HG03064 (cell line): ENCODE results near the gene CYP4F2.
"Not testable (repeated sequence)": the region's sequence is repeated elsewhere in the genome, so short reads cannot be mapped to it uniquely, and the experiment has no call there.

ENCODE experiments used
- ATAC-seq: cut with Tn5 transposase; IDR thresholded peaks from one replicate; pipeline ENCODE4 v1.9.1; 2021; ENCODE audit warnings: low read depth; ENCODE audit not compliant: unreplicated experiment

Gene CYP4F2, protein sequence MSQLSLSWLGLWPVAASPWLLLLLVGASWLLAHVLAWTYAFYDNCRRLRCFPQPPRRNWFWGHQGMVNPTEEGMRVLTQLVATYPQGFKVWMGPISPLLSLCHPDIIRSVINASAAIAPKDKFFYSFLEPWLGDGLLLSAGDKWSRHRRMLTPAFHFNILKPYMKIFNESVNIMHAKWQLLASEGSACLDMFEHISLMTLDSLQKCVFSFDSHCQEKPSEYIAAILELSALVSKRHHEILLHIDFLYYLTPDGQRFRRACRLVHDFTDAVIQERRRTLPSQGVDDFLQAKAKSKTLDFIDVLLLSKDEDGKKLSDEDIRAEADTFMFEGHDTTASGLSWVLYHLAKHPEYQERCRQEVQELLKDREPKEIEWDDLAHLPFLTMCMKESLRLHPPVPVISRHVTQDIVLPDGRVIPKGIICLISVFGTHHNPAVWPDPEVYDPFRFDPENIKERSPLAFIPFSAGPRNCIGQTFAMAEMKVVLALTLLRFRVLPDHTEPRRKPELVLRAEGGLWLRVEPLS

DNA sequence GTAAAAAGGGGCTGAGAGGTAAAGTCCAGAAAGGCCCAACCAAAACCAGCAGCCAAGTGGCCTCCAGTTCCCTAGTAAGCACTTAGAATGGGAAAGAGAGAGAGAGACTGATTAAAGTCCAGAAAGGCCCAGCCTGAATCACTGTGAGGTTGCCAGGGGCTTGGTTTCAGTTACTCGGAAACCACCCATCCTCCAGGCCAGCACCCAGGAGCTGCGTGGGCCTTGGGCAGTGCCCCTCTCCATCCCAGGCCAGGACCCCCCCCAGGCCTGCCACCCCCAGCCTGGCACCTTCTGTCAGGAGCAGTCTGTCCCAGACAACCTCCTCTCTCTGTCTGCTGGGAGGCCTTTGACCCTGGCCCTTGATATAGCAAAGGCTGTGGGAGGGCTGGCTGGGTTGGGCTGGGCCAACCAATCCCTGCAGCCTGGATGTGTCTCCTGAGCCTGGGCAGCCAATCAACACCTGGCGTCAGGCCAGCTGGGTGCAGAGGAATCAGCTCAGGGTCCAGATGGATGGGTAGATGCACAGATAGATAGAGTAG, at the start of gene CYP4F2:
Gene CYP4F2, minus strand, starts transcription at position 337 of the 539 bp plus-strand sequence. CDS start 463 bp downstream, outside the sequence.
- no peak for ATAC-seq

DNA sequence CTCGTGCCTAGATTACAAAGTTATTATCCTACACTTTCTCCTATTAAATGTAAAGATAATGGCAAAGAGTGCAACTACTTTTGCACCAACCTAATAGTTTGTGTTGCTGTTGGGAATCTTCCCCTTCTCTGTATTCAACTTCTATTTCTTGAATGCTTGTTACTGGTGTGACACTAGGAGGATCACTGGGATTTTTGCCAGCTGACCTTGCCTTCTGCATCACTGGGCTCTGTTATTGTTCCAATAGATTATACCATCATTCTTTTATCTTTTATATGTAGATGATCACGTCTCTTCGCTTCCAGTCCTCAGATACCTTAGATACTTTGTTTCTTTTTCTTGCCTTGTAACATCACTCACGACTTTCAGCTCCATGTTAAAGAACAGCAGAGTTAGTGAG, 47.4 kb upstream of the CYP4F2 start:
- ATAC-seq = no peak

DNA sequence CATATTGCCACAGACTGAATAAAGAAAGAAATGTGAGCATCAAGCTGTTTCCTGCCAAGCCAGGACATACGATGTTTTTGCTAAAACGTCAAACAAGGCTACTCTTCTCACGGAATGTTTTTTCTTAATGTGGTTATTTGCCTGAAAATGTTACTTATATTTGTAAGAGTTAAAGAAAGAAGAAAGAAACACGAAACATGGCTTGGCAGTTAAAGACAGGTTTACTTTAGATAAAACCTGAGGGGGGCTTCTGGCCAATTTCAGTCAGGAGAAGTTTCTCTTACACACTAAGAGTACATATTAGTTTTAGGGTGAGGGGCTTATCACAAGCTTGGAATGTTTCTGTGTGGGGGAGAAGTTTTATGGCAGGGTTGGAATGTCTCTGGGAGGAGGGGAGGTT, 46.5 kb upstream of the CYP4F2 start:
- no peak for ATAC-seq

DNA sequence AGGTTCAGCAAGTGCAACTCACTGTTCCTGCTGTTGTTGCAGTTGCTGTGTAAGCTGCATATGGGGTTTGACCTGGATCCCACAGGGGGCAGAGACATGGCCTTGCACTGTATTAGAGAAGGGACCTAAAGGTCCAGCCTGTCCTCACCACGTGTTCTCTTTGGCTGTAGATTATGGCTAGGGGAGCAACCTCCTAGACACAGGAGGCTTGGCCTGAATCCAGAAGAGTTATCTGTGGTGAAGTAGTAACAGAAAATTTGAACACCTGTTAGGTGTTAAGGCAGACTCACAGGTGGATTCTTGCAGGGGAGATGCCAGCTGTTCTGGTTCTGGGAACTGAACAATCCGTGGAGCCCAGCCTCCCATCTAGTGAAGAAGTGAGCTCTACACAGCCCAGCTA, 39.9 kb upstream of the CYP4F2 start:
- no peak for ATAC-seq

DNA sequence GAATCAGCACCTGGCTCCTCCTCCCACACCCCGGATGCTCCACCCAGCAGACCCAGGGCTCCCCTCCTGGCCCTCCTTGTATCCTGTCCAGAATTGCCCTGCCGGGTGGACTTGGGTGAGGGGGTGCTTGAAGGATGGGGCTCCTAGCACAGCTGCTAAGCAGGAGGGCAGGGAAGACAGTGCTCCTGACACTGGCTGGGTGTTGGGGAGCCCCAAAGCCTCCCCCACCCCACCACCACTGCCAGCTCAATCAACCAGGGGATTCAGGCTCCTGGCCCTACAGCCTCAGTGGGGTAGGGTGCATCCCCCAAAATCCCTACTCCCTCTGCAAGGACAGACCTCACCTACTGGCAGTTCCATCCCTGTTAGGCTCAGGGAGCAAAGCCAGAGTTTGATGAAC, 39.1 kb upstream of the CYP4F2 start:
- ATAC-seq = no peak

DNA sequence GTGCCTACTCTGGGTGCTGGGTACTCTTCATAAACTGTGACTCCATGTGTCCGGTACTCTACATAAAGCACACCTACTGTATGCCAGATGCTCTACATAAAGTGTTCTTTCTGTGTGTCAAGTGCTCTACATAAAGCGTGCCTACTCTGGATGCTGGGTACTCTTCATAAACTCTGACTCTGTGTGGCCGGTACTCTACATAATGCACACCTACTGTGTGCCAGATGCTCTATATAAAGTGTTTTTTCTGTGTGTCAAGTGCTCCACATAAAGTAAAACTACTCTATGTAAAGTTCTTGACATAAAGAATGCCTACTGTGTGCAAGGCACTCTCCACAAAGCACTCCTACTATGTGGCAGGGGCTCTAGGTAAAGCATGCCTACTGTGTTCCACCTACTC, 38.3 kb upstream of the CYP4F2 start:
- ATAC-seq = no peak

DNA sequence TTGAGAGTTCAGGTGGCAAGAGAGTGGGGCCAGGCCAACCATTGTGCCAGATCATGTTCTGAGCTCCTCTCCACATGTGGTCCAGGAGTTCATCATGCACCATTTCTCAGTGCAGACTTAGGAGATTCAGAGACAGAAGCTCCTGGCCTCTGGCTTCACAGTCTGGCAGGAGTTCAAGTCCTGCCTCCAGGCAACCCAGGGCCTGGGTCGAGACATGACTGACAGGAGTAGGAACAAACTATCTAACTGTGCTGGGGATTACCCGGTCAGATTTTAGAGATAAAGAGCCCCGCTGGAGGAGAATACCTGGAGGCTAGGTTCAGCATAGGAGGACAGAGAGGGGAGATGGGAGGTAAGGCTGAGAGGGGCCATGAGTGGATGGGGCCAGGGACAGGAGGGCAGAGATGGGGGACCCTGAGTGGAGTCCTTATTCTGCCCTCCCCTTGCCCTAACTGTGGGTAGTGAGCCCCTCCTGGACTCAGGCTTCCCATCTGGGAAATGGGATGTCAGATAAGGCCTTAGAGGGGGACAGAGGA, 37.4 kb upstream of the CYP4F2 start:
- ATAC-seq = no peak

DNA sequence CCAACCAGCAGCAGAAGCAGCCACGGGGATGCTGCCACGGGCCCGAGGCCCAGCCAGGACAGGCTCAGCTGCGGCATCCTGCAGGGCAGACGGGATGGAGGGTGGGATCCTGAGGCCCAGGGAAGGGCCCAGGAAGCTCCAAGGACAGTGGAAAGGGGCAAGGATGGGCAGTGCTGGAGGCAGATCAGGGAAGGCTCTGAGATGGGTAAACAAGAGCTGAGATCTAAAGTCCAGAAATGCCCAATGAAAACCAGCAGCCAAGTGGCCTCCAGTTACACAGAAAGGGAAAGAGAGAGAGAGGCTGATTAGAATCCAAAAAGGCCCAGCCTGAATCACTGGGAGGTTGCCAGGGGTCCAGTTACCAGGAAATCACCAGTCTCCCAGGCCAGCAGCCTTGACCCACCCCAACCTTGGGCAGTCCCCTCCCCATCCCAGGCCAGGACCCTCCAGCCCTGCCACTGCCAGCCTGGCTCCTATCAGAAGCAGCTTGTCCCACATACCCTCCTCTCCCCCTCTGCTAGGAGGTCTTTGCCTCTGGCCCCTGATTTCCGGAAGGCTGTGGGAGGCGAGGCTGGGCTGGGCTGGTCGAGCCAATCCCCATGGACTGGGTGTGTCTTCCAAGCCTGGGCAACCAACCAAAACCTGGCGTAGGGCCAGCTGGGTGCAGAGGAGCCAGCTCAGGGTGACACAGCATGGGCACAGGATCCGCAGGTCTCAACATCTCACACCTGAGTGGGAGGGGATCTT, 36.6 kb upstream of the CYP4F2 start, which contains the start of gene CYP4F11:
Gene CYP4F11, minus strand, starts transcription at position 198 of the 747 bp plus-strand sequence. Its CDS starts 121 bp downstream, at position 77.
- no peak for ATAC-seq

DNA sequence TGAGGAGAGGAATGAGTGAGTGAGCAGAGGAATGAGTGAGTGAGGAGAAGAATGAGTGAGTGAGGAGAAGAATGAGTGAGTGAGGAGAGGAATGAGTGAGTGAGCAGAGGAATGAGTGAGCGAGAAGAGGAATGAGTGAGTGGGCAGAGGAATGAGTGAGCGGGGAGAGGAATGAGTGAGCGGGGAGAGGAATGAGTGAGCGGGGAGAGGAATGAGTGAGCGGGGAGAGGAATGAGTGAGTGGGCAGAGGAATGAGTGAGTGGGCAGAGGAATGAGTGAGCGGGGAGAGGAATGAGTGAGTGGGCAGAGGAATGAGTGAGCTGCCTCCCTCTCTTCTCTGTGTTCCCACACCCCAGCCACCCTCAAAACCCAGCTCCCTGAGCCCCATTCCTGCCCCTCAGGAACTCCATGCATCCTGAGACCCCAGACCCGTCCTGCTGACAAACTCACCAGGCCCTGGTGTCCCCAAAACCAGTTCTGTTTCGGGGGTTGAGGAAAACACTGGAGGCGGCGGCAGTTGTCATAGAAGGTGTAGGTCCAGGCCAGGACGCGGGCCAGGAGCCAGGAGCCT, 36.0 kb upstream of the CYP4F2 start:
- not testable (repeated sequence) for ATAC-seq

DNA sequence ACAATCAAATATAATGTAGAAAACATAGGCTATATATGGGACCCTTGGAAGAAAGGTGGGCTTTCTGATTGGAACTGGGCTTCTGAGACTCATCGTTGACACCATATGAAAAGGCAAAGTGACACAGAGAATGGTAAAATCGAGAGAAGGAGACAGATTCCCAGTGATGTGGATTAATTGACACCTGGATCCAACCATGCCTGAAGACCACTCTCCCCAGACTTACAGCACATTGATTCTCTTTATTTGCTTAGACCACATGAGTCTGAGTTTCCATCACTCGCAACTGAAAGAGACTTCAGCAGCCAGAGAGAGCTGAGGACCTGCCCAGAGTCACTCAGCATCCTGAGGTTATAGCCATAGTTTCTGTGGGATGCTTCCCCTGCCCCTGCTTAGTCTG, 30.4 kb upstream of the CYP4F2 start:
- ATAC-seq = no peak

DNA sequence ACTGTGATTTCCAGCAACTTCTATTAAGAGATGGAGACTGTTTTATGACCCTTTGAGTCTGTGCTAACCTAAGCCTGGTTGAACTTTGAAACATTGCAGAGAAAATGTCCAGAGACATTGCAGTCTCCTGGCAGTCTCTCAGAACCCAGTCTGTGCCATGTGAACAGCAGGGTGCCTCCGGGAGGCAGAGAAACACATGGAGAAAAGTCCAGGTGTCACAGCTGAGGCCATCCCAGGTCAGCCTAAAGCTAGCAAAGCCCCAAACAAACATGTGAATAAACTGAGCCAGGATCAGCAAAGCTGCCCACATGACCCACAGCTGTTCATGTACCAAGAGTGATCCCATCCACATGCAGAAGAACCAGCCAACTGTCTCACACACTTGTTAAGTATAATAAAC, 28.6 kb upstream of the CYP4F2 start:
- no peak for ATAC-seq

DNA sequence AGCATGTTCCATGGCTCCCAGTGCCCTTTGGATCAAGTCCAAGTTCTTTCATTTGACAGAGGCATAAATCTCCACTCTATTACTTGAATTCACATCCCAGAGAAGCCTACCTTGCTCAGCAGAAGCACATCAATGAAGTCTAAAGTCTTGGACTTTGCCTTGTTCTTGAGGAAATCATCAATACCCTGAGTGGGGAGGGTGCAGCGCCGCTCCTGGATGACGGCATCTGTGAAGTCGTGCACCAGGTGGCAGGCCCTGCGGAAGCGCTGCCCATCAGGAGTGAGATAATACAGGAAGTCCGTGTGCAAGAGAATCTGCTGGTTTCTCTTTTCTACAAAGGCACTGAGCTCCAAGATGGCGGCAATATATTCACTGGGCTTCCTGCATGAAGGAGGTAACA, 25.8 kb upstream of the CYP4F2 start:
- no peak for ATAC-seq

DNA sequence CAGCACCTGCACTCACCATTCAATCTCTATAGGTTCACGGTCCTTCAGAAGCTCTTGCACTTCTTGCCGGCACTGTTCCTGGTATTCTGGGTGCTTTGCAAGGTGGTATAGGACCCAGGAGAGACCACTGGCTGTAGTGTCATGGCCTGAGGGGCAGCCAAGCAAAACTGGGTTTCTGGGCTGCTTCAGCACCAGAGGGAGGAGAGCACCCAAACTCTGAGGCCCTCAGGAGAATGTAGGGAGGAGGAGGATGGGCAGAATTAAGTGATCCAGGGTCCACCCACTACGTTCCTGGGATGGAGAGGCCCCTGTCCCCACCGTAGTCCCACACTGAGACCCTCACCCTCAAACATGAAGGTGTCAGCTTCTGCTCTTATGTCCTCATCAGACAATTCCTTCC, 24.1 kb upstream of the CYP4F2 start:
- ATAC-seq = no peak

DNA sequence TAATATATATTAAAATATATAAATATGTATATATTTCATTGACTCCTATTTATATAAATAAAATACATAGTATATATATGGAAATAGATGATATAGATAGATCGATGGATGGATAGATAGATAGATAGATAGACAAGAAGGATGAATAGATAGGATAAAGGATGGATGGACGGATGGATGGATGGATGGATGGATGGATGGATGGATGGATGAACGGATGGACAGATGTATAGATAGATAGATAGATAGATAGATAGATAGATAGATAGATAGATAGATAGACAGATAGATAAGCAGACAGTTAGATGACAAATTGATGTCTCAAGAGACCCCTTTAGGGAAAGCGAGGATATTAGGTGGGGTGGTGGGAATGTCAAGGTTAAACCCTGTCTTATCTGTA, 21.4 kb upstream of the CYP4F2 start:
- ATAC-seq = no peak

DNA sequence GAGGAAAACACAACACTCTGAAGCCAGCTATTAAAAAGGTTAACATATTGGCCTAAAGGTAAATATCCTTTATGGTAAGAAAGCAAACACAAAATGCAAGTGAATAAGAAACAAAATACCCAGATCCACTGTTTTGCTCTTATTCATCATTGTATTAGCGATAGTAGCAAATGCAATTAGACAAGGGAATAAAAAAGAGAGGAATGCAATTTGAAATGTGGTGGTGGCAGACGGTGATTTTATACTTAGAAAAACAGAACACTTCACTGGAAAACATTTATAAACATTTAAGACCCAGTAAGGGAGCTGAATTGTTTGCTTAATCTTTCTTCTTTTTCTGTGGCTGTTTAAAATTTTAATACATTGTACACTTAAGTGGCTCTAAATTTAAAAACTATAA, 17.2 kb upstream of the CYP4F2 start:
- ATAC-seq = no peak

DNA sequence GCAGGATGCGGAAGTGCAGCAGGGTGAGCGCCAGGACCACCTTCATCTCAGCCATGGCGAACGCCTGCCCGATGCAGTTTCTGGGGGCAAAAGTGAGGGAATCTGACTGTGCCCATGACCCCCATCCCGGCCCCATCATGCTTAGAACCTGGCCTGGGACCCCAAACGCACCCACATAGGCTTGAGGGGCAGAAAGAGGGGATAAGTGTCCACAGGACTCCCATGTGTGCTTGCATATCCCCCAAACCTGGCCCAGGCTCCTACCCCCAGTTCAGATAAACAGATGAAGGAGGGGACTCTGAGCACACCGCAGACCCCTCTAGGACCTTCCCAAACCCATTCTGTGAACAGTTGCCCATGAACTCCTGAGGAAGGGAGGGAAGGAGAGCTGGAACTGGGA, 16.0 kb upstream of the CYP4F2 start:
- no peak for ATAC-seq

DNA sequence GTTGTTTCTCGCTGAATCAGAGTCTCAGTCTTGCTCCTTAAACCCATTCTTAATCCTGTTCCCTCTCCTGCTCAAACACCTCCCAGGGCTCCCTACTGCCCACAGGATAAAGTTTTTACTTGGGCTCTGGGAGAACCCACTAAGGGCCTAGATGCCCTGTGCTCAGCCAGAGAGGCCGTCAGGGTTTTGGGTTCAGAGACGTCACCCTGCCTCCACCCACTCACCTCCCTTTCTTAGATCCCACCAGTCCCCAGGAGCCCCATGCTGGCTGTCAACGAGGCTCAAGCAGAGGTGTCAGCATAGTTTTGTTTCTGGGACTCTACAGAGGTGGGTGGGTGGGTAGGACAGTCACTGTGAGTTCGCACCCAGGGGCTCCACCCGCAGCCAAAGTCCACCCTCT, 15.5 kb upstream of the CYP4F2 start:
- no peak for ATAC-seq

DNA sequence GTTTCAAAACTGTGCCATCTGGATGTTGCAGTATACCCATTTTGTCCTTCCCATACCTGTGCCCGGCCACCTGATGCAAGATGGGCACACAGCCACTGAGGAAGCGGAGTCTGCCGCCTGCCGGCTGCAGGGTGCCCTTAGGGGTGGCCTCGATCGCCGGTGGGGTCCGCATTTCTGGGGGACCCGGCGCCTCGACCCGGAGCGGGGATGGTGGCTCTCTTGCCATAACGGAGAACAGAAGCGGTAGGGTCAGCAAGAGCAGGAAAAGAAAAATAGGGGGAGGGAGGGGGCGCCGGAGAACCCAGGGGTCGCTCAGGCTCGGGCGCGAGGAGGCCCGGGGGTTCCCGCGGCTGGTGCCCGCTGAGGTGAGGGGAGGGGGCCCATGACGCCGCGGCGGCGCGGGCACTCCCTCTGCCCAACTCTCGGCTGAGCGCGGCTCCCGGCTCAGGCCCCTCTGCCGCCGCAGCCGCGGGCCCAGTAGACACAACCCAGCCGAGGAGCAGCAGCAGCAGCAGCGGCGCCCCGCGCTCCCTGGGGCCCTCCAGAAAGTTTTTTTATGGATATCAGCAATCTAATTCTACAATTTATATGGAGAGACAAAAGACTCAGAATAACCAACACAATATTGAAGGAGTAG, 13.8 kb upstream of the CYP4F2 start:
- ATAC-seq = no peak

DNA sequence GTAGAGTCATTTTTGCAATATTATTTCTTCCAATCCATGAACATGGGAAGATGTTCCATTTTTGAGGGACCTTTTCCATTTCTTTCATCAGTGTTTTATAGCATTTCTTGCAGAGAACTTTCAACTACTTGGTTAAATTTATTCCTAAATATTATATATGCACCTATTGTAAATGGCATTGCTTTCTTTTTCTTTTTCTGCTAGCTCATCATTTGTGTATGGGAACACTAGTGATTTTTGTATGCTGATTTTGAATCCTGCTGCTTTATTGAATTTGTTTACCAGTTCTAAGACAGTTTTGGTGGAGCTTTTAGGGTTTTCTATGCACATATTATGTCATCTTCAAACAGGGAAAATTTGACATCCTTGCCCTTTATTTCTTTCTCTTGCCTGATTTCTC, 7.2 kb upstream of the CYP4F2 start:
- no peak for ATAC-seq

DNA sequence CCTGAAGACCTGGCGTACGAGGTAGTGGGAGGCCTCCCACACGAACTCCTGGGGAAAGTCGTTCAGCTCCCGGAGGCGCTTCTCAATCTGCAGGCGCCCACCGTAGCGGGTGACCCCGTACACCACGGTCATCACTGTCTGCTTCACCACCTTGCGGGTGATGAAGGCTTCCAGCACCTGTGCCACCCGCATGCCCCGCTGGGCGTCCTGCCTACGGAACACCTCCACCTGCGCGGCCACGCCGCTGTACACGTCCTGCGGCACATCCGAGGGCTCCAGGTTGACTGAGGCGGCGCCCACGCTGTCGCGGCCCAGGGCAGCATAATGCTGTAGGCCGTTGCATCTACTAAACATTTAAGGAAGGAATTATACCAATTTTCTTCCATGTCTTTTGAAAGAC, 5.0 kb upstream of the CYP4F2 start:
- not testable (repeated sequence) for ATAC-seq
